GM06990 (cell line): ENCODE results near the gene RNF113A.
"Not testable (repeated sequence)": the region's sequence is repeated elsewhere in the genome, so short reads cannot be mapped to it uniquely, and the experiment has no call there.

ENCODE experiments used
- DNase-seq: peaks from one replicate; pipeline ENCODE4 v3.0.0-alpha.2; 2011; ENCODE audit not compliant: insufficient read length; ENCODE audit errors: extremely low read depth
- H3K27me3 ChIP-seq: replicated peaks from 2 replicates; pipeline ENCODE4 v1.6.0; 2011; ENCODE audit warnings: low read length; ENCODE audit not compliant: control insufficient read depth, insufficient read depth
- H3K36me3 ChIP-seq: 2 replicates; pipeline ENCODE4 v1.5.1; 2011; ENCODE audit warnings: low read length; ENCODE audit not compliant: control insufficient read depth, insufficient read depth
- H3K4me3 ChIP-seq: replicated peaks from 2 replicates; pipeline ENCODE4 v1.5.1; 2011; ENCODE audit warnings: low read depth, mild to moderate bottlenecking, control low read depth, low read length
- CTCF ChIP-seq: IDR thresholded peaks from 2 replicates; pipeline ENCODE4 v1.5.1; 2011; ENCODE audit warnings: low read length, control low read depth, mild to moderate bottlenecking, inconsistent platforms; ENCODE audit not compliant: insufficient read depth, poor library complexity, severe bottlenecking

Gene RNF113A

GRCh38 chrX:119899125-119899524 lies 27.6 kb upstream of the RNF113A start:
- Histone ChIP-seq H3K27me3 (no peaks in the 10 kb centered on the region), H3K4me3 (no peak overlapping the region), H3K36me3 (no peaks in the 10 kb centered on the region)
- TF ChIP-seq CTCF: no peak
- no peak for DNase-seq

GRCh38 chrX:119895843-119896326 lies 24.4 kb upstream of the RNF113A start, which contains the start of gene AKAP14:
TSS of gene AKAP14 (plus strand) at chrX:119895893. CDS start at chrX:119903224, 7,331 bp downstream.
- no peak for DNase-seq
- no peaks in the 10 kb centered on the region for H3K27me3 ChIP-seq
- H3K36me3 ChIP-seq: no peaks in the 10 kb centered on the region
- TF ChIP-seq CTCF: no peak
- no peak within 1 kb of the TSS for H3K4me3 ChIP-seq

- not testable (repeated sequence) for DNase-seq, H3K27me3 ChIP-seq, H3K36me3 ChIP-seq, H3K4me3 ChIP-seq
Measured at GRCh38 chrX:119891961-119892692, 20.6 kb upstream of the RNF113A start.

- not testable (repeated sequence) for DNase-seq, H3K4me3 ChIP-seq, H3K27me3 ChIP-seq, H3K36me3 ChIP-seq
Measured at GRCh38 chrX:119890626-119891025, 19.1 kb upstream of the RNF113A start.

GRCh38 chrX:119887721-119888425 lies 16.3 kb upstream of the RNF113A start:
- H3K27me3 ChIP-seq: no peaks in the 10 kb centered on the region
- peak; percentile 46 for DNase-seq
- H3K4me3 ChIP-seq: no peak overlapping the region
- TF ChIP-seq CTCF: no peak
- no peaks in the 10 kb centered on the region for H3K36me3 ChIP-seq

GRCh38 chrX:119885554-119886428 lies 14.3 kb upstream of the RNF113A start:
- DNase-seq: no peak

More at GRCh38 chrX:119885554-119886428, 14.3 kb upstream of the RNF113A start:
- no peaks in the 10 kb centered on the region for H3K27me3 ChIP-seq
- no peak overlapping the region for H3K4me3 ChIP-seq
- H3K36me3 ChIP-seq: no peaks in the 10 kb centered on the region
- no peak for TF ChIP-seq CTCF
